HEK293 (cell line): ENCODE results near the gene FAM89A.

Experiments used
- CTCF ChIA-PET: fragments of 350-600 bp; formaldehyde crosslinking; extraction: SDS; loops from one replicate; lab custom pipeline; 2021; ENCODE audit warnings: antibody characterized with exemption; lab: Yijun Ruan, JAX
- POLR2A ChIA-PET: fragments of 300-600 bp; formaldehyde crosslinking; extraction: SDS; loops from one replicate; lab custom pipeline; 2020; ENCODE audit warnings: antibody characterized with exemption, inconsistent platforms; lab: Yijun Ruan, JAX
- H3K27ac ChIP-seq: fragments of 200-500 bp; sonication (Bioruptor generic); 2 replicates; pipeline ENCODE4 v1.5.1; 2014; ENCODE audit warnings: low read depth, low read length, control low read depth, inconsistent platforms; ENCODE audit errors: extremely low read depth
- H3K36me3 ChIP-seq, 2 experiments: fragments of 200-500 bp in 1 of 2; sonication (Bioruptor generic) in 1 of 2; 1 replicate in 1 of 2; 2 replicates in 1 of 2; pipeline ENCODE4 v1.5.1; 2014 to 2017; ENCODE audit warnings: inconsistent platforms in 2 of 2, low read length in 2 of 2; ENCODE audit not compliant: control insufficient read depth in 2 of 2, insufficient read depth in 1 of 2
- H3K4me1 ChIP-seq: fragments of 200-500 bp; sonication (Bioruptor generic); 2 replicates; pipeline ENCODE4 v1.5.1; 2014; ENCODE audit warnings: mild to moderate bottlenecking, low read length, inconsistent platforms; ENCODE audit not compliant: control insufficient read depth, insufficient read depth
- H3K4me3 ChIP-seq: 2 replicates; pipeline ENCODE4 v1.5.1; 2011; ENCODE audit warnings: low read depth, mild to moderate bottlenecking, control low read depth, low read length, moderate library complexity
- H3K9me3 ChIP-seq: fragments of 200-500 bp; sonication (Bioruptor generic); 2 replicates; pipeline ENCODE4 v1.5.1; 2014; ENCODE audit warnings: low read depth, low read length, inconsistent platforms; ENCODE audit not compliant: control insufficient read depth, insufficient read depth
- BCL11B ChIP-seq: fragments of 450-650 bp; formaldehyde crosslinking; IDR thresholded peaks from 2 replicates; pipeline ENCODE4 v1.5.1; 2016; ENCODE audit warnings: low read depth, missing biosample characterization, missing genetic modification characterization
- GFI1B ChIP-seq: fragments of 450-650 bp; formaldehyde crosslinking; IDR thresholded peaks from 2 replicates; pipeline ENCODE4 v1.5.1; 2016; ENCODE audit warnings: missing biosample characterization, missing genetic modification characterization
- IKZF3 ChIP-seq: fragments of 450-650 bp; IDR thresholded peaks from 2 replicates; pipeline ENCODE4 v1.5.0; 2018; ENCODE audit warnings: missing biosample characterization, mild to moderate bottlenecking, missing genetic modification characterization, moderate library complexity
- KLF10 ChIP-seq: fragments of 450-650 bp; IDR thresholded peaks from 2 replicates; pipeline ENCODE4 v1.5.1; 2018; ENCODE audit warnings: missing biosample characterization, mild to moderate bottlenecking, missing genetic modification characterization
- MYNN ChIP-seq: fragments of 450-650 bp; formaldehyde crosslinking; IDR thresholded peaks from 2 replicates; pipeline ENCODE4 v1.5.1; 2016; ENCODE audit warnings: missing biosample characterization, missing genetic modification characterization, borderline replicate concordance
- OVOL3 ChIP-seq: fragments of 450-650 bp; formaldehyde crosslinking; IDR thresholded peaks from 2 replicates; pipeline ENCODE4 v1.5.1; 2016; ENCODE audit warnings: missing biosample characterization, missing genetic modification characterization
- RBAK ChIP-seq: fragments of 450-650 bp; formaldehyde crosslinking; IDR thresholded peaks from 2 replicates; pipeline ENCODE4 v1.5.1; 2016; ENCODE audit warnings: missing biosample characterization, missing genetic modification characterization
- SP3 ChIP-seq: fragments of 450-650 bp; formaldehyde crosslinking; IDR thresholded peaks from 2 replicates; pipeline ENCODE4 v1.5.1; 2016; ENCODE audit warnings: missing biosample characterization, missing genetic modification characterization
- TCF7L2 ChIP-seq: IDR thresholded peaks from 2 replicates; pipeline ENCODE4 v1.6.1; 2011; ENCODE audit warnings: low read depth, mild to moderate bottlenecking, inconsistent platforms, low read length, moderate library complexity, borderline replicate concordance
- ZBTB6 ChIP-seq: fragments of 450-650 bp; formaldehyde crosslinking; IDR thresholded peaks from 2 replicates; pipeline ENCODE4 v1.5.1; 2017; ENCODE audit warnings: missing biosample characterization, missing genetic modification characterization
- ZIC2 ChIP-seq: fragments of 450-650 bp; formaldehyde crosslinking; IDR thresholded peaks from 2 replicates; pipeline ENCODE4 v1.5.1; 2016; ENCODE audit warnings: missing biosample characterization, missing genetic modification characterization
- ZNF114 ChIP-seq: fragments of 450-650 bp; formaldehyde crosslinking; IDR thresholded peaks from 2 replicates; pipeline ENCODE4 v1.5.0; 2017; ENCODE audit warnings: missing biosample characterization, missing genetic modification characterization
- ZNF121 ChIP-seq: fragments of 450-650 bp; formaldehyde crosslinking; IDR thresholded peaks from 2 replicates; pipeline ENCODE4 v1.5.1; 2016; ENCODE audit warnings: missing biosample characterization, missing genetic modification characterization
- ZNF174 ChIP-seq: fragments of 450-650 bp; formaldehyde crosslinking; IDR thresholded peaks from 2 replicates; pipeline ENCODE4 v1.5.0; 2017; ENCODE audit warnings: missing biosample characterization, mild to moderate bottlenecking, missing genetic modification characterization
- ZNF184 ChIP-seq: fragments of 450-650 bp; IDR thresholded peaks from 2 replicates; pipeline ENCODE4 v1.5.1; 2018; ENCODE audit warnings: missing biosample characterization, mild to moderate bottlenecking, missing genetic modification characterization
- ZNF292 ChIP-seq: fragments of 450-650 bp; formaldehyde crosslinking; IDR thresholded peaks from 2 replicates; pipeline ENCODE4 v1.5.1; 2016; ENCODE audit warnings: low read depth, missing biosample characterization, missing genetic modification characterization, borderline replicate concordance
- ZNF549 ChIP-seq: fragments of 450-650 bp; IDR thresholded peaks from 2 replicates; pipeline ENCODE4 v1.5.1; 2018; ENCODE audit warnings: missing biosample characterization, missing genetic modification characterization, mild to moderate bottlenecking, inconsistent platforms, moderate library complexity
- ZNF571 ChIP-seq: fragments of 450-650 bp; formaldehyde crosslinking; IDR thresholded peaks from 2 replicates; pipeline ENCODE4 v1.5.0; 2017; ENCODE audit warnings: missing biosample characterization, missing genetic modification characterization
- ZNF596 ChIP-seq: fragments of 450-650 bp; IDR thresholded peaks from 2 replicates; pipeline ENCODE4 v1.5.0; 2018; ENCODE audit warnings: missing biosample characterization, mild to moderate bottlenecking, missing genetic modification characterization, moderate library complexity
- ZNF660 ChIP-seq: fragments of 450-650 bp; IDR thresholded peaks from 2 replicates; pipeline ENCODE4 v1.5.1; 2018; ENCODE audit warnings: missing biosample characterization, mild to moderate bottlenecking, missing genetic modification characterization
- ZNF670 ChIP-seq: fragments of 450-650 bp; formaldehyde crosslinking; IDR thresholded peaks from 2 replicates; pipeline ENCODE4 v1.5.1; 2016; ENCODE audit warnings: missing biosample characterization, missing genetic modification characterization, low read depth
- ZNF707 ChIP-seq: fragments of 450-650 bp; formaldehyde crosslinking; IDR thresholded peaks from 2 replicates; pipeline ENCODE4 v1.5.1; 2016; ENCODE audit warnings: missing biosample characterization, missing genetic modification characterization
- ZNF837 ChIP-seq: fragments of 450-650 bp; formaldehyde crosslinking; IDR thresholded peaks from 2 replicates; pipeline ENCODE4 v1.5.1; 2016; ENCODE audit warnings: missing biosample characterization, missing genetic modification characterization
- TF ChIP-seq, protein P1 (sequence below): fragments of 450-650 bp; formaldehyde crosslinking; IDR thresholded peaks from 2 replicates; pipeline ENCODE4 v1.5.1; 2016; ENCODE audit warnings: missing biosample characterization, missing genetic modification characterization, low read depth
- TF ChIP-seq, protein P2 (sequence below): IDR thresholded peaks from 2 replicates; pipeline ENCODE4 v1.6.1; 2011; ENCODE audit warnings: mild to moderate bottlenecking, low read depth, low read length, borderline replicate concordance
- TF ChIP-seq, protein P3 (sequence below): fragments of 450-650 bp; formaldehyde crosslinking; optimal IDR thresholded peaks from 2 replicates; pipeline ENCODE3; 2016; ENCODE audit warnings: missing biosample characterization, mild to moderate bottlenecking, missing genetic modification characterization
- TF ChIP-seq, protein P4 (sequence below): fragments of 450-650 bp; formaldehyde crosslinking; IDR thresholded peaks from 2 replicates; pipeline ENCODE4 v1.5.1; 2016; ENCODE audit warnings: missing biosample characterization, missing genetic modification characterization

FAM89A gene

GRCh38 chr1:230978491-230979388 is 61.3 kb downstream of the FAM89A start, which contains the start of the genes ARV1 and TTC13 (continued):
- no peak for TF ChIP-seq ZNF114 (tag by site-specific recombination)
- TF ChIP-seq ZNF121 (tag by site-specific recombination): no peak; the same call in 1 of the 2 replicates

DNA sequence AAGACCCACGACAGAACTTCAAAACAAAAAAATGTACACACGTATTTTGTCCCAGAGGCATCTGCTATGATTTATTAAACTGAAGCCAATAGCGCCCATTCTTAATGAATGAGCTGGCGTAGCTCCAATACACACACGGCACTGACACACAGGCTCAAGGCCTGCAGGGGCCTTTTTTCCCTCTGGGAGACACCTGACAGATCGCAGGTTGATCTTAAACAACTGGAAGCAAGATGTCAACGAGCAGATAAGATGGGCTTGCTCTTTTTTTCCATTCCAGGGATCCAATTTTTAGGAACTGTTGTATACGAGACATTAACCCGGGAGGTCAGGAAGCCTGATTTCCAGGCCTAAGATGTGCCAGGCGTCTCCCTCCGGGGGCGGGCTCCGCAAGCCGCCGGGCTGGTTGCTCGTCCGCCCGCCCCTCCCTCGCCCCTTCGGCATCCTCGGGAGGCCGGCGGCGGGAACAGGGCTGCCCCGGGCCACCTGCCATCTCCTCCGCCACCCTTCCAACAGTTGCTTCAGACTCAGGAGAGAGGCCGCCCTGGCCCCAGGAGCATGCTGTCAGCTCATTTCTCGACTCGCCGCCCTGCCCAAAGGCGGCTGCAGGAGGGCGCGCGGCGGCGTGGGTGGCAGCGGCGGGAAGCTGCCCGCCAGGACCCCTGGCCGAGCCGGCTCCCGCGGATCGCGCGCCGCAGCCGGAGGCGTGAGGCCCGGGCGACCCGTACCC is 62.1 kb downstream of the FAM89A start:
- H3K36me3 ChIP-seq: peaks cover 13 to 36% of the 10 kb centered on the region in 2 experiments
- H3K4me1 ChIP-seq: peaks cover 6% of the 10 kb centered on the region; the same call in 1 of the 2 replicates
- peak overlapping the region; percentile 61 for H3K4me3 ChIP-seq
- ChIA-PET CTCF (interaction anchor here (0.6 to 2.1 kb wide), 10 partner anchors 8 to 637 kb away, joined by 3 to 11 read pairs (median 4); no protein-coding TSS in a partner anchor), POLR2A (interaction anchor here (0.6 to 1.6 kb wide), 8 partner anchors 8 to 360 kb away, joined by 3 to 7 read pairs (median 4); partner anchors contain the start of genes EXOC8 and SPRTN)
- no peaks in the 10 kb centered on the region for H3K9me3 ChIP-seq
- H3K27ac ChIP-seq: peak overlapping the region; percentile 83
- TF ChIP-seq IKZF3 (tag by site-specific recombination) (peak; percentile 77), ZNF670 (tag by site-specific recombination) (no peak), SP3 (tag by site-specific recombination) (peak; percentile 65), ZNF571 (no peak), ZNF660 (tag by site-specific recombination) (peak; percentile 62; the same call in 1 of the 2 replicates), OVOL3 (tag by site-specific recombination) (no peak), TCF7L2 (no peak), ZNF184 (tag by site-specific recombination) (0 out of 2 replicates have a peak, but pooled peaks have one; percentile 29), ZNF549 (tag by site-specific recombination) (no peak), ZNF596 (tag by site-specific recombination) (no peak), ZNF292 (tag by site-specific recombination) (no peak), ZNF837 (tag by site-specific recombination) (no peak), RBAK (tag by site-specific recombination) (no peak), KLF10 (tag by site-specific recombination) (no peak; the same call in 1 of the 2 replicates), ZNF174 (no peak), GFI1B (tag by site-specific recombination) (no peak), MYNN (no peak), ZBTB6 (tag by site-specific recombination) (no peak), ZIC2 (tag by site-specific recombination) (peak; percentile 85), ZNF707 (tag by site-specific recombination) (no peak), BCL11B (tag by site-specific recombination) (no peak)
- TF ChIP-seq, protein P1, sequence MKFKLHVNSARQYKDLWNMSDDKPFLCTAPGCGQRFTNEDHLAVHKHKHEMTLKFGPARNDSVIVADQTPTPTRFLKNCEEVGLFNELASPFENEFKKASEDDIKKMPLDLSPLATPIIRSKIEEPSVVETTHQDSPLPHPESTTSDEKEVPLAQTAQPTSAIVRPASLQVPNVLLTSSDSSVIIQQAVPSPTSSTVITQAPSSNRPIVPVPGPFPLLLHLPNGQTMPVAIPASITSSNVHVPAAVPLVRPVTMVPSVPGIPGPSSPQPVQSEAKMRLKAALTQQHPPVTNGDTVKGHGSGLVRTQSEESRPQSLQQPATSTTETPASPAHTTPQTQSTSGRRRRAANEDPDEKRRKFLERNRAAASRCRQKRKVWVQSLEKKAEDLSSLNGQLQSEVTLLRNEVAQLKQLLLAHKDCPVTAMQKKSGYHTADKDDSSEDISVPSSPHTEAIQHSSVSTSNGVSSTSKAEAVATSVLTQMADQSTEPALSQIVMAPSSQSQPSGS (tag by site-specific recombination): no peak
- TF ChIP-seq, protein P2, sequence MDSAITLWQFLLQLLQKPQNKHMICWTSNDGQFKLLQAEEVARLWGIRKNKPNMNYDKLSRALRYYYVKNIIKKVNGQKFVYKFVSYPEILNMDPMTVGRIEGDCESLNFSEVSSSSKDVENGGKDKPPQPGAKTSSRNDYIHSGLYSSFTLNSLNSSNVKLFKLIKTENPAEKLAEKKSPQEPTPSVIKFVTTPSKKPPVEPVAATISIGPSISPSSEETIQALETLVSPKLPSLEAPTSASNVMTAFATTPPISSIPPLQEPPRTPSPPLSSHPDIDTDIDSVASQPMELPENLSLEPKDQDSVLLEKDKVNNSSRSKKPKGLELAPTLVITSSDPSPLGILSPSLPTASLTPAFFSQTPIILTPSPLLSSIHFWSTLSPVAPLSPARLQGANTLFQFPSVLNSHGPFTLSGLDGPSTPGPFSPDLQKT: no peak
- TF ChIP-seq, protein P3, sequence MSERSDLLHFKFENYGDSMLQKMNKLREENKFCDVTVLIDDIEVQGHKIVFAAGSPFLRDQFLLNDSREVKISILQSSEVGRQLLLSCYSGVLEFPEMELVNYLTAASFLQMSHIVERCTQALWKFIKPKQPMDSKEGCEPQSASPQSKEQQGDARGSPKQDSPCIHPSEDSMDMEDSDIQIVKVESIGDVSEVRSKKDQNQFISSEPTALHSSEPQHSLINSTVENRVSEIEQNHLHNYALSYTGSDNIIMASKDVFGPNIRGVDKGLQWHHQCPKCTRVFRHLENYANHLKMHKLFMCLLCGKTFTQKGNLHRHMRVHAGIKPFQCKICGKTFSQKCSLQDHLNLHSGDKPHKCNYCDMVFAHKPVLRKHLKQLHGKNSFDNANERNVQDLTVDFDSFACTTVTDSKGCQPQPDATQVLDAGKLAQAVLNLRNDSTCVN (tag by site-specific recombination): peak; percentile 78
- TF ChIP-seq, protein P4, sequence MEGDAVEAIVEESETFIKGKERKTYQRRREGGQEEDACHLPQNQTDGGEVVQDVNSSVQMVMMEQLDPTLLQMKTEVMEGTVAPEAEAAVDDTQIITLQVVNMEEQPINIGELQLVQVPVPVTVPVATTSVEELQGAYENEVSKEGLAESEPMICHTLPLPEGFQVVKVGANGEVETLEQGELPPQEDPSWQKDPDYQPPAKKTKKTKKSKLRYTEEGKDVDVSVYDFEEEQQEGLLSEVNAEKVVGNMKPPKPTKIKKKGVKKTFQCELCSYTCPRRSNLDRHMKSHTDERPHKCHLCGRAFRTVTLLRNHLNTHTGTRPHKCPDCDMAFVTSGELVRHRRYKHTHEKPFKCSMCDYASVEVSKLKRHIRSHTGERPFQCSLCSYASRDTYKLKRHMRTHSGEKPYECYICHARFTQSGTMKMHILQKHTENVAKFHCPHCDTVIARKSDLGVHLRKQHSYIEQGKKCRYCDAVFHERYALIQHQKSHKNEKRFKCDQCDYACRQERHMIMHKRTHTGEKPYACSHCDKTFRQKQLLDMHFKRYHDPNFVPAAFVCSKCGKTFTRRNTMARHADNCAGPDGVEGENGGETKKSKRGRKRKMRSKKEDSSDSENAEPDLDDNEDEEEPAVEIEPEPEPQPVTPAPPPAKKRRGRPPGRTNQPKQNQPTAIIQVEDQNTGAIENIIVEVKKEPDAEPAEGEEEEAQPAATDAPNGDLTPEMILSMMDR (tag by site-specific recombination): peak; percentile 26; the same call in 1 of the 2 replicates
